Urinary bladder (tissue), 4 donors: Measurements from ENCODE around the gene SRGAP3. TPM values are rescaled to one million over a fixed set of nuclear protein-coding genes. Genes with fewer than 3 reads are reported as not detected.

Experiments used
- DNase-seq: peaks from one replicate; pipeline ENCODE4 v3.0.0-alpha.2; 2015; ENCODE audit errors: extremely low spot score
- H3K27ac ChIP-seq: one replicate; pipeline ENCODE4 v1.5.1; 2013; ENCODE audit warnings: low read depth, mild to moderate bottlenecking, moderate library complexity
- H3K36me3 ChIP-seq: one replicate; pipeline ENCODE4 v1.6.1; 2013; ENCODE audit warnings: mild to moderate bottlenecking, moderate library complexity; ENCODE audit not compliant: insufficient read depth
- H3K4me1 ChIP-seq: one replicate; pipeline ENCODE4 v1.6.1; 2013; ENCODE audit warnings: mild to moderate bottlenecking, moderate library complexity; ENCODE audit not compliant: insufficient read depth
- H3K4me3 ChIP-seq: one replicate; pipeline ENCODE4 v1.5.1; 2013; ENCODE audit warnings: low read depth, low read length
- WGBS: extraction: QIAGEN DNeasy Blood & Tissue Kit; methylation state at CpG from one replicate; pipeline ENCODE4 v1.1.7; 2013; 5-methylcytosine and 5-hydroxymethylcytosine counted together
- polyA plus RNA-seq: library from polyadenylated mRNA; stranded (reverse); fragments of 200-250 nt; gene quantifications from one replicate; pipeline ENCODE4 v1.2.3, GENCODE V29; 2013
- total RNA-seq: library from RNA; depleted of rRNA; stranded (reverse); fragments of >200 nt; gene quantifications from one replicate; pipeline ENCODE4 v1.2.3, GENCODE V29; 2014
- donor health status: healthy with polysubstance abuse.
- donor health status: healthy.

The SRGAP3 gene
- total and polyA plus RNA-seq, 2 donors: 3.1 to 21.4 TPM

GRCh38 chr3:9161298-9161697, 88.1 kb downstream of the SRGAP3 start:
- no peaks in the 10 kb centered on the region for H3K36me3 ChIP-seq
- no peaks in the 10 kb centered on the region for H3K4me1 ChIP-seq
- WGBS: 90% methylated on average over 4 of the region's 4 CpGs
- no peak overlapping the region for H3K4me3 ChIP-seq
- DNase-seq: no peak
- no peak overlapping the region for H3K27ac ChIP-seq

- no peaks in the 10 kb centered on the region for H3K4me1 ChIP-seq
- no peak for DNase-seq
- no peaks in the 10 kb centered on the region for H3K36me3 ChIP-seq
- 88% methylated on average over 13 of the region's 13 CpGs for WGBS
- H3K27ac ChIP-seq: no peak overlapping the region
- H3K4me3 ChIP-seq: no peak overlapping the region
Observed at GRCh38 chr3:9158865-9159630, 90.4 kb downstream of the SRGAP3 start.

- peak overlapping the region; percentile 6 for H3K27ac ChIP-seq
- 80% methylated on average over 5 of the region's 5 CpGs for WGBS
- no peaks in the 10 kb centered on the region for H3K4me1 ChIP-seq
- DNase-seq: no peak
- H3K4me3 ChIP-seq: no peak overlapping the region
- H3K36me3 ChIP-seq: no peaks in the 10 kb centered on the region
Observed at GRCh38 chr3:9157651-9158362, 91.6 kb downstream of the SRGAP3 start.

- Histone ChIP-seq H3K27ac (no peak overlapping the region), H3K4me1 (no peaks in the 10 kb centered on the region), H3K4me3 (no peak overlapping the region), H3K36me3 (no peaks in the 10 kb centered on the region)
- DNase-seq: no peak
- 94% methylated on average over 1 of the region's 1 CpG for WGBS
Observed at GRCh38 chr3:9156604-9157003, 92.8 kb downstream of the SRGAP3 start.

GRCh38 chr3:9155028-9155427, 94.4 kb downstream of the SRGAP3 start:
- DNase-seq: no peak
- no peaks in the 10 kb centered on the region for H3K4me1 ChIP-seq
- H3K36me3 ChIP-seq: no peaks in the 10 kb centered on the region
- WGBS: 68% methylated on average over 4 of the region's 4 CpGs
- no peak overlapping the region for H3K27ac ChIP-seq
- no peak overlapping the region for H3K4me3 ChIP-seq

- H3K4me3 ChIP-seq: no peak overlapping the region
- DNase-seq: no peak
- no peak overlapping the region for H3K27ac ChIP-seq
- WGBS: 53% methylated on average over 14 of the region's 14 CpGs
- H3K36me3 ChIP-seq: no peaks in the 10 kb centered on the region
- H3K4me1 ChIP-seq: no peaks in the 10 kb centered on the region
Observed at GRCh38 chr3:9153904-9154619, 95.4 kb downstream of the SRGAP3 start.

- Histone ChIP-seq H3K27ac (no peak overlapping the region), H3K4me1 (no peaks in the 10 kb centered on the region), H3K36me3 (no peaks in the 10 kb centered on the region), H3K4me3 (no peak overlapping the region)
- DNase-seq: no peak
- WGBS: 86% methylated on average over 8 of the region's 8 CpGs
Observed at GRCh38 chr3:9151240-9151639, 98.2 kb downstream of the SRGAP3 start.

GRCh38 chr3:9149566-9149965, 99.9 kb downstream of the SRGAP3 start:
- Histone ChIP-seq H3K36me3 (no peaks in the 10 kb centered on the region), H3K27ac (no peak overlapping the region), H3K4me1 (no peaks in the 10 kb centered on the region), H3K4me3 (no peak overlapping the region)
- 91% methylated on average over 5 of the region's 5 CpGs for WGBS
- no peak for DNase-seq

- DNase-seq: no peak
- H3K36me3 ChIP-seq: no peaks in the 10 kb centered on the region
- no peak overlapping the region for H3K4me3 ChIP-seq
- no peaks in the 10 kb centered on the region for H3K4me1 ChIP-seq
- WGBS: 66% methylated on average over 7 of the region's 7 CpGs
- no peak overlapping the region for H3K27ac ChIP-seq
Observed at GRCh38 chr3:9147896-9148266, 101.6 kb downstream of the SRGAP3 start.

- DNase-seq: no peak
- 75% methylated on average over 8 of the region's 8 CpGs for WGBS
- Histone ChIP-seq H3K4me3 (no peak overlapping the region), H3K36me3 (no peaks in the 10 kb centered on the region), H3K4me1 (no peaks in the 10 kb centered on the region), H3K27ac (no peak overlapping the region)
Observed at GRCh38 chr3:9147215-9147895, 102.1 kb downstream of the SRGAP3 start.

GRCh38 chr3:9146367-9147071, 102.9 kb downstream of the SRGAP3 start:
- H3K27ac ChIP-seq: no peak overlapping the region
- no peak overlapping the region for H3K4me3 ChIP-seq
- WGBS: 89% methylated on average over 11 of the region's 11 CpGs
- DNase-seq: no peak
- peaks cover 2% of the 10 kb centered on the region for H3K4me1 ChIP-seq
- H3K36me3 ChIP-seq: no peaks in the 10 kb centered on the region

- WGBS: 98% methylated on average over 2 of the region's 2 CpGs
- no peak overlapping the region for H3K4me3 ChIP-seq
Observed at GRCh38 chr3:9143184-9143583, 106.3 kb downstream of the SRGAP3 start.

GRCh38 chr3:9142362-9142761, 107.1 kb downstream of the SRGAP3 start:
- Histone ChIP-seq H3K4me1 (peaks cover 2% of the 10 kb centered on the region), H3K36me3 (no peaks in the 10 kb centered on the region), H3K27ac (no peak overlapping the region), H3K4me3 (no peak overlapping the region)
- DNase-seq: peak; percentile 86
- WGBS: 24% methylated on average over 4 of the region's 4 CpGs

More at GRCh38 chr3:9143184-9143583, 106.3 kb downstream of the SRGAP3 start:
- peaks cover 2% of the 10 kb centered on the region for H3K4me1 ChIP-seq
- no peaks in the 10 kb centered on the region for H3K36me3 ChIP-seq
- no peak for DNase-seq
- no peak overlapping the region for H3K27ac ChIP-seq
